ENCODE data around the gene SLC38A10. TPM values are rescaled to one million over a fixed set of nuclear protein-coding genes. Genes with fewer than 3 reads are reported as not detected.

Gene SLC38A10
- total and polyA plus RNA-seq, 10 of the 15 experiments (the other 5 are each of a cell fraction or from before 2014, with no cell fraction given): 0.52 to 67.9 (median 22.1) TPM

GRCh38 chr17:81306491-81306890, 11.4 kb upstream of the SLC38A10 start:
- Histone ChIP-seq H3K4me2 (ENCODE audit: control insufficient read depth, insufficient read depth) (no peak overlapping the region), H3K4me1 (ENCODE audit: control insufficient read depth, insufficient read depth, low read length) (no peaks in the 10 kb centered on the region), H4K20me1 (ENCODE audit: control insufficient read depth, insufficient read depth) (no peaks in the 10 kb centered on the region), H3K27ac (ENCODE audit: control insufficient read depth, insufficient read depth) (no peak overlapping the region), H3K4me3 (no peak overlapping the region), H3K9me3 (replicated peaks; ENCODE audit: control insufficient read depth, insufficient read depth, low read length) (no peaks in the 10 kb centered on the region), H3K79me2 (ENCODE audit: control insufficient read depth, insufficient read depth, low read length) (no peaks in the 10 kb centered on the region), H3K27me3 (replicated peaks in 1 of 2; ENCODE audit: control insufficient read depth in 2 of 2, insufficient read depth in 2 of 2, low read length in 1 of 2) (no peaks in the 10 kb centered on the region; a peak in 1 of 4 replicates), H3K9ac (ENCODE audit: control insufficient read depth, insufficient read depth, low read length) (no peak overlapping the region), H3K36me3 (ENCODE audit: control insufficient read depth in 2 of 2, insufficient read depth in 2 of 2, low read length in 1 of 2) (no peaks in the 10 kb centered on the region), H2AFZ (ENCODE audit: control insufficient read depth, low read depth, low read length) (no peak overlapping the region)
- TF ChIP-seq SMAD1 (IDR thresholded peaks at IDR 0.05; ENCODE audit: low read depth, partially characterized antibody) (no peak), MTA2 (IDR thresholded peaks at IDR 0.05; ENCODE audit: low read depth) (no peak), LARP7 (IDR thresholded peaks at IDR 0.05) (no peak), PML (IDR thresholded peaks at IDR 0.05; ENCODE audit: low read length) (no peak), ZNF622 (IDR thresholded peaks at IDR 0.05) (no peak), ZNF217 (IDR thresholded peaks at IDR 0.05) (no peak), GABPA (IDR thresholded peaks at IDR 0.05; ENCODE audit: low read depth) (no peak), ZNF274 (IDR thresholded peaks at IDR 0.05; ENCODE audit: insufficient read depth, insufficient read length) (no peak), CREB1 (IDR thresholded peaks at IDR 0.05; ENCODE audit: low read depth) (no peak), SMARCA5 (IDR thresholded peaks at IDR 0.05) (no peak), SREBF1 (IDR thresholded peaks at IDR 0.05; ENCODE audit: low read length) (no peak), DPF2 (IDR thresholded peaks at IDR 0.05) (no peak), PAX8 (IDR thresholded peaks at IDR 0.05) (no peak), NR2F1 (conservative IDR thresholded peaks at IDR 0.05) (no peak), TCF12 (IDR thresholded peaks at IDR 0.05; ENCODE audit: low read depth, low read length) (no peak)
- TF ChIP-seq, protein P1, sequence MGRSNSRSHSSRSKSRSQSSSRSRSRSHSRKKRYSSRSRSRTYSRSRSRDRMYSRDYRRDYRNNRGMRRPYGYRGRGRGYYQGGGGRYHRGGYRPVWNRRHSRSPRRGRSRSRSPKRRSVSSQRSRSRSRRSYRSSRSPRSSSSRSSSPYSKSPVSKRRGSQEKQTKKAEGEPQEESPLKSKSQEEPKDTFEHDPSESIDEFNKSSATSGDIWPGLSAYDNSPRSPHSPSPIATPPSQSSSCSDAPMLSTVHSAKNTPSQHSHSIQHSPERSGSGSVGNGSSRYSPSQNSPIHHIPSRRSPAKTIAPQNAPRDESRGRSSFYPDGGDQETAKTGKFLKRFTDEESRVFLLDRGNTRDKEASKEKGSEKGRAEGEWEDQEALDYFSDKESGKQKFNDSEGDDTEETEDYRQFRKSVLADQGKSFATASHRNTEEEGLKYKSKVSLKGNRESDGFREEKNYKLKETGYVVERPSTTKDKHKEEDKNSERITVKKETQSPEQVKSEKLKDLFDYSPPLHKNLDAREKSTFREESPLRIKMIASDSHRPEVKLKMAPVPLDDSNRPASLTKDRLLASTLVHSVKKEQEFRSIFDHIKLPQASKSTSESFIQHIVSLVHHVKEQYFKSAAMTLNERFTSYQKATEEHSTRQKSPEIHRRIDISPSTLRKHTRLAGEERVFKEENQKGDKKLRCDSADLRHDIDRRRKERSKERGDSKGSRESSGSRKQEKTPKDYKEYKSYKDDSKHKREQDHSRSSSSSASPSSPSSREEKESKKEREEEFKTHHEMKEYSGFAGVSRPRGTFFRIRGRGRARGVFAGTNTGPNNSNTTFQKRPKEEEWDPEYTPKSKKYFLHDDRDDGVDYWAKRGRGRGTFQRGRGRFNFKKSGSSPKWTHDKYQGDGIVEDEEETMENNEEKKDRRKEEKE (IDR thresholded peaks at IDR 0.05): no peak
- DNase-seq (ENCODE audit: low read depth, low spot score) (no peak), FAIRE-seq (no peak), ATAC-seq (no peak)
- no TSS peak for BruUV-seq (replicated peaks)
- ChIA-PET RAD21 (ENCODE audit: unreplicated experiment) (no interaction called here), CTCF (no interaction called here), SMC1A (ENCODE audit: uncharacterized antibody, unreplicated experiment) (no interaction called here), POLR2A (interaction anchor here (0.6 kb wide), 1 partner anchor 11 kb away, joined by 3 read pairs; the partner anchor contains the start of gene SLC38A10)
- intact Hi-C loops (cut with micrococcal nuclease; ENCODE audit: unreplicated experiment): no loop called here
- WGBS (ENCODE audit: insufficient coverage, insufficient replicate concordance, low lambda C conversion rate, missing lambda C conversion rate): 27% methylated on average over 7 of the region's 7 CpGs
- in situ Hi-C loops (cut with MboI): no loop called here
